GM12864 (cell line): ENCODE results near the gene KIF18B.

Source experiments
- DNase-seq: peaks from one replicate; pipeline ENCODE4 v3.0.0-alpha.2; 2011; ENCODE audit warnings: low read depth
- H3K4me3 ChIP-seq: 2 replicates; pipeline ENCODE4 v1.5.1; 2011; ENCODE audit warnings: mild to moderate bottlenecking, low read depth, low read length, control low read depth
- CTCF ChIP-seq: IDR thresholded peaks from 2 replicates; pipeline ENCODE4 v1.5.1; 2011; ENCODE audit warnings: low read depth, mild to moderate bottlenecking, moderate library complexity, low read length, control low read depth, inconsistent platforms; ENCODE audit errors: missing control alignments

The KIF18B gene

GRCh38 chr17:44930667-44931066 is 16.9 kb downstream of the KIF18B start:
- DNase-seq, result no peak
- no peak overlapping the region for H3K4me3 ChIP-seq
- TF ChIP-seq CTCF, result no peak

GRCh38 chr17:44928950-44929720 is 18.4 kb downstream of the KIF18B start:
- DNase-seq, result no peak
- TF ChIP-seq CTCF, result no peak
- H3K4me3 ChIP-seq, result no peak overlapping the region

- no peak overlapping the region for H3K4me3 ChIP-seq
- no peak for DNase-seq
- no peak for TF ChIP-seq CTCF
Measured at GRCh38 chr17:44928136-44928535, 19.4 kb downstream of the KIF18B start.

- H3K4me3 ChIP-seq, result no peak overlapping the region
- DNase-seq, result no peak
- no peak for TF ChIP-seq CTCF
Measured at GRCh38 chr17:44927696-44928095, 19.9 kb downstream of the KIF18B start.

- no peak for DNase-seq
- TF ChIP-seq CTCF, result no peak
- H3K4me3 ChIP-seq, result no peak overlapping the region
Measured at GRCh38 chr17:44926821-44927525, 20.6 kb downstream of the KIF18B start.

- no peak overlapping the region for H3K4me3 ChIP-seq
- no peak for TF ChIP-seq CTCF
- no peak for DNase-seq
Measured at GRCh38 chr17:44925731-44926697, 21.6 kb downstream of the KIF18B start.
